ENCODE data around the gene RPE. TPM values are rescaled to one million over a fixed set of nuclear protein-coding genes. Genes with fewer than 3 reads are reported as not detected.

The RPE gene
- total and polyA plus RNA-seq, 10 of the 15 experiments (the other 5 are each of a cell fraction or from before 2014, with no cell fraction given): 41.5 to 75.3 (median 46.8) TPM

GRCh38 chr2:210027608-210028007 is 25.2 kb downstream of the RPE start (continued):
- no peak for TF ChIP-seq SREBF1 (IDR thresholded peaks at IDR 0.05; ENCODE audit: low read length)

- ChIA-PET CTCF (interaction anchor here (0.7 to 1.1 kb wide), 2 partner anchors 30 to 348 kb away, joined by 3 to 4 read pairs; no protein-coding TSS in a partner anchor), POLR2A (no interaction called here), RAD21 (ENCODE audit: unreplicated experiment) (interaction anchor here (1.2 kb wide), 1 partner anchor 165 kb away, joined by 3 read pairs; no protein-coding TSS in a partner anchor), SMC1A (ENCODE audit: uncharacterized antibody, unreplicated experiment) (interaction anchor here (1.4 kb wide), 1 partner anchor 19 kb away, joined by 3 read pairs; no protein-coding TSS in a partner anchor)
- no peak overlapping the region for H3K4me3 ChIP-seq
- H3K9me3 ChIP-seq (replicated peaks; ENCODE audit: control insufficient read depth, insufficient read depth, low read length): no peaks in the 10 kb centered on the region
- H3K9ac ChIP-seq (ENCODE audit: control insufficient read depth, insufficient read depth, low read length): no peak overlapping the region
- intact Hi-C loops (cut with micrococcal nuclease; ENCODE audit: unreplicated experiment): no loop called here
- no peak overlapping the region for H3K4me2 ChIP-seq (ENCODE audit: control insufficient read depth, insufficient read depth)
- H2AFZ ChIP-seq (ENCODE audit: control insufficient read depth, low read depth, low read length): no peak overlapping the region
- 98% methylated on average over 2 of the region's 2 CpGs for WGBS (ENCODE audit: insufficient coverage, insufficient replicate concordance, low lambda C conversion rate, missing lambda C conversion rate)
- FAIRE-seq (no peak), DNase-seq (ENCODE audit: low read depth, low spot score) (no peak), ATAC-seq (no peak)
- H3K27me3 ChIP-seq (replicated peaks in 1 of 2; ENCODE audit: control insufficient read depth in 2 of 2, insufficient read depth in 2 of 2, low read length in 1 of 2): no peaks in the 10 kb centered on the region
- H4K20me1 ChIP-seq (ENCODE audit: control insufficient read depth, insufficient read depth): no peaks in the 10 kb centered on the region
- in situ Hi-C loops (cut with MboI): no loop called here
- H3K36me3 ChIP-seq (ENCODE audit: control insufficient read depth in 2 of 2, insufficient read depth in 2 of 2, low read length in 1 of 2): peaks cover 0 to 15% of the 10 kb centered on the region in 2 experiments; a peak in 1 of 4 replicates
- H3K27ac ChIP-seq (ENCODE audit: control insufficient read depth, insufficient read depth): no peak overlapping the region
- no TSS peak for BruUV-seq (replicated peaks)
- H3K4me1 ChIP-seq (ENCODE audit: control insufficient read depth, insufficient read depth, low read length): no peaks in the 10 kb centered on the region
- no peaks in the 10 kb centered on the region for H3K79me2 ChIP-seq (ENCODE audit: control insufficient read depth, insufficient read depth, low read length)
- TF ChIP-seq CBX5 (IDR thresholded peaks at IDR 0.05; ENCODE audit: low read depth): no peak
- no peak for TF ChIP-seq POU2F2 (IDR thresholded peaks at IDR 0.05; ENCODE audit: borderline replicate concordance, low read depth, low read length)
- no peak for TF ChIP-seq ZNF687 (IDR thresholded peaks at IDR 0.05)
- no peak for TF ChIP-seq JUND (IDR thresholded peaks at IDR 0.05; ENCODE audit: low read depth, low read length)
- TF ChIP-seq NFYA (IDR thresholded peaks at IDR 0.05; ENCODE audit: borderline replicate concordance, low read depth, low read length): no peak
- no peak for TF ChIP-seq E2F4 (IDR thresholded peaks at IDR 0.05; ENCODE audit: low read depth, low read length)
- TF ChIP-seq ZNF384 (IDR thresholded peaks at IDR 0.05; ENCODE audit: borderline replicate concordance, low read depth, low read length): no peak
- no peak for TF ChIP-seq RELA (IDR thresholded peaks at IDR 0.05; ENCODE audit: borderline replicate concordance, partially characterized antibody)
- TF ChIP-seq RCOR1 (conservative IDR thresholded peaks at IDR 0.05; ENCODE audit: low read depth, low read length): no peak
- no peak for TF ChIP-seq ZSCAN29 (IDR thresholded peaks at IDR 0.05)
- no peak for TF ChIP-seq CBFB (IDR thresholded peaks at IDR 0.05; ENCODE audit: low read depth)
- no peak for TF ChIP-seq CEBPB (IDR thresholded peaks at IDR 0.05; ENCODE audit: borderline replicate concordance in 1 of 2, low read depth in 2 of 2, low read length in 2 of 2)
- no peak for TF ChIP-seq TBL1XR1 (IDR thresholded peaks at IDR 0.05; ENCODE audit: low read depth, low read length)
- TF ChIP-seq SKIL (IDR thresholded peaks at IDR 0.05; ENCODE audit: low read depth, poor library complexity, severe bottlenecking): no peak
- TF ChIP-seq NR2C2 (IDR thresholded peaks at IDR 0.05; ENCODE audit: borderline replicate concordance, control insufficient read depth, insufficient read length, low read depth): no peak
Observed at GRCh38 chr2:210028178-210028577, 25.7 kb downstream of the RPE start.

Measured in GM12878 (cell line).